ENCODE data around the gene PDGFD.

The PDGFD gene

GRCh38 chr11:104043678-104044239 lies 120.2 kb downstream of the PDGFD start:
- TF ChIP-seq TEAD4 (IDR thresholded peaks at IDR 0.05), result no peak
- TF ChIP-seq ZBTB7A (IDR thresholded peaks at IDR 0.05; ENCODE audit: low read depth), result no peak

GRCh38 chr11:104043142-104043541 lies 120.8 kb downstream of the PDGFD start:
- no peak for TF ChIP-seq CREB1 (IDR thresholded peaks at IDR 0.05; ENCODE audit: low read depth)
- TF ChIP-seq TEAD4 (IDR thresholded peaks at IDR 0.05), result no peak
- no peak for TF ChIP-seq FOXM1 (IDR thresholded peaks at IDR 0.05; ENCODE audit: borderline replicate concordance, low read depth)
- TF ChIP-seq NFIC (IDR thresholded peaks at IDR 0.05), result no peak

GRCh38 chr11:104041792-104042191 lies 122.2 kb downstream of the PDGFD start:
- no peak for TF ChIP-seq CEBPB (IDR thresholded peaks at IDR 0.05)
- TF ChIP-seq REST (IDR thresholded peaks at IDR 0.05; ENCODE audit: low read depth), result no peak
- no peak for TF ChIP-seq EP300 (IDR thresholded peaks at IDR 0.05; ENCODE audit: borderline replicate concordance)
- no peak for TF ChIP-seq FOXM1 (IDR thresholded peaks at IDR 0.05; ENCODE audit: borderline replicate concordance, low read depth)
- no peak for TF ChIP-seq EGR1 (IDR thresholded peaks at IDR 0.05)
- no peak for TF ChIP-seq YY1 (IDR thresholded peaks at IDR 0.05; ENCODE audit: low read depth)
- TF ChIP-seq USF1 (IDR thresholded peaks at IDR 0.05), result no peak
- no peak for TF ChIP-seq TCF12 (IDR thresholded peaks at IDR 0.05; ENCODE audit: low read depth)
- TF ChIP-seq TEAD4 (IDR thresholded peaks at IDR 0.05), result no peak
- no peak for TF ChIP-seq NFIC (IDR thresholded peaks at IDR 0.05)
- no peak for TF ChIP-seq CREB1 (IDR thresholded peaks at IDR 0.05; ENCODE audit: low read depth)
- no peak for TF ChIP-seq MAX (IDR thresholded peaks at IDR 0.05)
- no peak for TF ChIP-seq RAD21 (IDR thresholded peaks at IDR 0.05; ENCODE audit: low read depth)
- TF ChIP-seq TAF1 (IDR thresholded peaks at IDR 0.05; ENCODE audit: low read depth), result no peak
- TF ChIP-seq ZBTB7A (IDR thresholded peaks at IDR 0.05; ENCODE audit: low read depth), result no peak

GRCh38 chr11:104036995-104037394 lies 127.0 kb downstream of the PDGFD start:
- peak; percentile 62 for TF ChIP-seq REST (IDR thresholded peaks at IDR 0.05; ENCODE audit: low read depth)
- TF ChIP-seq TAF1 (IDR thresholded peaks at IDR 0.05; ENCODE audit: low read depth), result no peak

- TF ChIP-seq CREB1 (IDR thresholded peaks at IDR 0.05; ENCODE audit: low read depth) (no peak), NFIC (IDR thresholded peaks at IDR 0.05) (no peak), CEBPB (IDR thresholded peaks at IDR 0.05) (no peak), TEAD4 (IDR thresholded peaks at IDR 0.05) (no peak), EGR1 (IDR thresholded peaks at IDR 0.05) (no peak), FOXM1 (IDR thresholded peaks at IDR 0.05; ENCODE audit: borderline replicate concordance, low read depth) (no peak), USF1 (IDR thresholded peaks at IDR 0.05) (no peak), MAX (IDR thresholded peaks at IDR 0.05) (no peak), ZBTB7A (IDR thresholded peaks at IDR 0.05; ENCODE audit: low read depth) (no peak), YY1 (IDR thresholded peaks at IDR 0.05; ENCODE audit: low read depth) (no peak), EP300 (IDR thresholded peaks at IDR 0.05; ENCODE audit: borderline replicate concordance) (no peak), TAF1 (IDR thresholded peaks at IDR 0.05; ENCODE audit: low read depth) (no peak)
Measured at GRCh38 chr11:104036588-104036987, 127.4 kb downstream of the PDGFD start, which contains the start of gene DDI1. Gene DDI1 (plus strand): TSS chr11:104036640. CDS start chr11:104036823, 183 bp downstream.

GRCh38 chr11:104033561-104033960 lies 130.4 kb downstream of the PDGFD start:
- TF ChIP-seq CEBPB (IDR thresholded peaks at IDR 0.05) (no peak), REST (IDR thresholded peaks at IDR 0.05; ENCODE audit: low read depth) (no peak), USF1 (IDR thresholded peaks at IDR 0.05) (no peak), TAF1 (IDR thresholded peaks at IDR 0.05; ENCODE audit: low read depth) (no peak), TEAD4 (IDR thresholded peaks at IDR 0.05) (no peak), NFIC (IDR thresholded peaks at IDR 0.05) (no peak), MAX (IDR thresholded peaks at IDR 0.05) (no peak), TCF12 (IDR thresholded peaks at IDR 0.05; ENCODE audit: low read depth) (no peak), EGR1 (IDR thresholded peaks at IDR 0.05) (no peak), YY1 (IDR thresholded peaks at IDR 0.05; ENCODE audit: low read depth) (no peak), ZBTB7A (IDR thresholded peaks at IDR 0.05; ENCODE audit: low read depth) (no peak), EP300 (IDR thresholded peaks at IDR 0.05; ENCODE audit: borderline replicate concordance) (no peak), FOXM1 (IDR thresholded peaks at IDR 0.05; ENCODE audit: borderline replicate concordance, low read depth) (no peak), CREB1 (IDR thresholded peaks at IDR 0.05; ENCODE audit: low read depth) (no peak), RAD21 (IDR thresholded peaks at IDR 0.05; ENCODE audit: low read depth) (no peak)

All from Ishikawa (cell line).